ENCODE results near the gene COL4A2.

GRCh38 chr13:110269509-110270185 lies 37.4 kb upstream of the COL4A2 start:
- TF ChIP-seq, protein P1, sequence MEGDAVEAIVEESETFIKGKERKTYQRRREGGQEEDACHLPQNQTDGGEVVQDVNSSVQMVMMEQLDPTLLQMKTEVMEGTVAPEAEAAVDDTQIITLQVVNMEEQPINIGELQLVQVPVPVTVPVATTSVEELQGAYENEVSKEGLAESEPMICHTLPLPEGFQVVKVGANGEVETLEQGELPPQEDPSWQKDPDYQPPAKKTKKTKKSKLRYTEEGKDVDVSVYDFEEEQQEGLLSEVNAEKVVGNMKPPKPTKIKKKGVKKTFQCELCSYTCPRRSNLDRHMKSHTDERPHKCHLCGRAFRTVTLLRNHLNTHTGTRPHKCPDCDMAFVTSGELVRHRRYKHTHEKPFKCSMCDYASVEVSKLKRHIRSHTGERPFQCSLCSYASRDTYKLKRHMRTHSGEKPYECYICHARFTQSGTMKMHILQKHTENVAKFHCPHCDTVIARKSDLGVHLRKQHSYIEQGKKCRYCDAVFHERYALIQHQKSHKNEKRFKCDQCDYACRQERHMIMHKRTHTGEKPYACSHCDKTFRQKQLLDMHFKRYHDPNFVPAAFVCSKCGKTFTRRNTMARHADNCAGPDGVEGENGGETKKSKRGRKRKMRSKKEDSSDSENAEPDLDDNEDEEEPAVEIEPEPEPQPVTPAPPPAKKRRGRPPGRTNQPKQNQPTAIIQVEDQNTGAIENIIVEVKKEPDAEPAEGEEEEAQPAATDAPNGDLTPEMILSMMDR (IDR thresholded peaks at IDR 0.05) = no peak
- TF ChIP-seq POLR2AphosphoS5 (IDR thresholded peaks at IDR 0.05) = no peak

Measured in esophagus muscularis mucosa (tissue), 3 donors.